ENCODE results near the gene ANO3.

The ANO3 gene

DNA sequence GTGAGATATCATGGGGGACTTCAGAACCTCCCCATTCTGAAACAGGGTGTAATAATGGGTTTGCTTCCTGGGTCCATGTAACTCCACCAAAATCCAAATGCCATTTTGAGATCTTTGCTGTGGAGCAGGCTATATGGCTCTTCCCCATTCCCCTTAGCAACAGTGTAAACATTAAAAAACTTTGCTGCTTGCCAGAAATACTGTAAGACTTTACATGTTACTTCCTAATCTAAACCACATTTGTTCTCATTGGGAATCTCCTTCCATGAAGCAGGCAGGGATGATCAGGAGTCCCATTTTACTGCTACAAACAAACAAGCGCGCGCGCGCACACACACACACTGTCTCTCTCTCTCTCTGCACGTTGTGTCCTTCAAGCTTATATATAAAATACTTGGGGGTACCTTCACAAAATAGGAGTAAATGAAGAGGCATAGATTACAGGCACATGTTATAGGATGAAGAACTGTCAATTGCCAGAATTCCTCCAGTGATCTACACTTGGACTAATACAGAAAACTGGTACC lies 86.5 kb downstream of the ANO3 start:
- no peak for DNase-seq
- no peak for TF ChIP-seq GATA1 (IDR thresholded peaks at IDR 0.05; ENCODE audit: low read depth, low read length)

DNA sequence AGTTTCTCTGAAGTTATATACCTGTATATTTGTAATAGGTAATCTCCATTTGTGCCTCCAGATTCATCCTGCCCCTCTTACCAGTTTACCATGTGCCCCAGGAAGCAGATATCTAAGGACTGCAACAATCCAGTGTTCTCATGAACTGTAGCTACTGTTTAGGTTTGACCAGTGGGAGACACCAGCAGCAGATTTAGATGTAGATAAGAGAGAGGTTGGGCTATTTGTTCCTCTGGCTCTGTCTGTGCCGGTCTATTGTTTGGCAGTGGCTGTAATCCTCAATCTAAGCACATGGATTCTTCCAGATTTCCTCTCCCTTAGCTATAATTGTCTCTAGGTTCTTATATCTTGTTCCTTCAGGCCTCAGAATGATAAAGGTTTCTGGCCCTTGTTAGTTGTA lies 88.4 kb downstream of the ANO3 start:
- TF ChIP-seq GATA1 (IDR thresholded peaks at IDR 0.05; ENCODE audit: low read depth, low read length): no peak
- no peak for TF ChIP-seq POLR2A (IDR thresholded peaks at IDR 0.05; ENCODE audit: low read length)
- DNase-seq: no peak

- no peak for DNase-seq
- TF ChIP-seq GATA1 (IDR thresholded peaks at IDR 0.05; ENCODE audit: low read depth, low read length) (no peak), POLR2A (IDR thresholded peaks at IDR 0.05; ENCODE audit: low read length) (no peak)
These were observed 92.3 kb downstream of the ANO3 start for GRCh38 chr11:26424255-26424654.

DNA sequence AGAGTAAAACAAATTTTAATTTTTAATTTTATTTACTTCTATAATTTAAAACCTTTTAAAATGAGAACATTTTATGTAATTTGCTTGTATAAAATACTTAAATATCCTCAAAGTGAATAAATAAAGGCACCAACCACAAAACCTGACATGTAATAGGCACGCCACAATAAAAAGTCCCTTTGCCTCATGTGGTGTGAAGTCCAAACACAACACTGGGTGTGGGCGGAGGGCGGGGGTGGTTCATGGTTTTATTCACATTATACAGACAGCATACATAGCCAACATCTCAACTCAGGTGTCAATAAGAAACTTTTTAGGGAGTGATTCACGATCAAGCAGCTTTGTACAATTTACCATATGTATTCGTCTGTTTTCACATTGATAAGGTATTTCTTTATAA lies 107.9 kb downstream of the ANO3 start:
- DNase-seq: no peak
- TF ChIP-seq POLR2A (IDR thresholded peaks at IDR 0.05; ENCODE audit: low read length) (no peak), GATA1 (IDR thresholded peaks at IDR 0.05; ENCODE audit: low read depth, low read length) (no peak)

- no peak for DNase-seq
- TF ChIP-seq GATA1 (IDR thresholded peaks at IDR 0.05; ENCODE audit: low read depth, low read length) (no peak), POLR2A (IDR thresholded peaks at IDR 0.05; ENCODE audit: low read length) (no peak)
These were observed 110.2 kb downstream of the ANO3 start for GRCh38 chr11:26442131-26442530.

DNA sequence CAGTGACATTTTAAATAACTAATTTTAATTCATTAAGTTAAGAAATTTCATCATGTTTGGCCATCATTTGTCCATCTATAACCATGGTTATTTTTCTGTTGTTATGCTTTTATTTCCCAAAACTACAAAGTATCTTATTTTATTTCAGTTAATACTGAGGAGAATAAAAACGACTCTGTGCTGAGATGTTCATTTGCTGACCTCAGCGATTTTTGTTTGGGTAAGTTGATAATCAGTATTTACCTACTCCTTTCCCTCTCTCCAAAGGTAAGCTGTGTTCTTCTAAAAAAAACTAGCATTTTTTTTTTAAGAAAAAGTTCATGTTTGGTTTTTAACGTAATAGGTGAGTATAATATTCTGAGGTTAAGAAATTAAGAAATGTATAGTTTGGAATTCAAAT lies 111.7 kb downstream of the ANO3 start:
- DNase-seq: no peak
- no peak for TF ChIP-seq GATA1 (IDR thresholded peaks at IDR 0.05; ENCODE audit: low read depth, low read length)
- TF ChIP-seq POLR2A (IDR thresholded peaks at IDR 0.05; ENCODE audit: low read length): no peak

GRCh38 chr11:26457636-26458035 lies 125.7 kb downstream of the ANO3 start:
- no peak for TF ChIP-seq POLR2A (IDR thresholded peaks at IDR 0.05; ENCODE audit: low read length)
- no peak for TF ChIP-seq GATA1 (IDR thresholded peaks at IDR 0.05; ENCODE audit: low read depth, low read length)
- no peak for DNase-seq

- no peak for DNase-seq
- TF ChIP-seq POLR2A (IDR thresholded peaks at IDR 0.05; ENCODE audit: low read length): no peak
These were observed 133.3 kb downstream of the ANO3 start for GRCh38 chr11:26465274-26465673.

GRCh38 chr11:26467506-26467905 lies 135.6 kb downstream of the ANO3 start:
- DNase-seq: no peak
- no peak for TF ChIP-seq POLR2A (IDR thresholded peaks at IDR 0.05; ENCODE audit: low read length)
- no peak for TF ChIP-seq GATA1 (IDR thresholded peaks at IDR 0.05; ENCODE audit: low read depth, low read length)

- no peak for DNase-seq
- no peak for TF ChIP-seq GATA1 (IDR thresholded peaks at IDR 0.05; ENCODE audit: low read depth, low read length)
- no peak for TF ChIP-seq POLR2A (IDR thresholded peaks at IDR 0.05; ENCODE audit: low read length)
These were observed 139.1 kb downstream of the ANO3 start for GRCh38 chr11:26470992-26471391.

DNA sequence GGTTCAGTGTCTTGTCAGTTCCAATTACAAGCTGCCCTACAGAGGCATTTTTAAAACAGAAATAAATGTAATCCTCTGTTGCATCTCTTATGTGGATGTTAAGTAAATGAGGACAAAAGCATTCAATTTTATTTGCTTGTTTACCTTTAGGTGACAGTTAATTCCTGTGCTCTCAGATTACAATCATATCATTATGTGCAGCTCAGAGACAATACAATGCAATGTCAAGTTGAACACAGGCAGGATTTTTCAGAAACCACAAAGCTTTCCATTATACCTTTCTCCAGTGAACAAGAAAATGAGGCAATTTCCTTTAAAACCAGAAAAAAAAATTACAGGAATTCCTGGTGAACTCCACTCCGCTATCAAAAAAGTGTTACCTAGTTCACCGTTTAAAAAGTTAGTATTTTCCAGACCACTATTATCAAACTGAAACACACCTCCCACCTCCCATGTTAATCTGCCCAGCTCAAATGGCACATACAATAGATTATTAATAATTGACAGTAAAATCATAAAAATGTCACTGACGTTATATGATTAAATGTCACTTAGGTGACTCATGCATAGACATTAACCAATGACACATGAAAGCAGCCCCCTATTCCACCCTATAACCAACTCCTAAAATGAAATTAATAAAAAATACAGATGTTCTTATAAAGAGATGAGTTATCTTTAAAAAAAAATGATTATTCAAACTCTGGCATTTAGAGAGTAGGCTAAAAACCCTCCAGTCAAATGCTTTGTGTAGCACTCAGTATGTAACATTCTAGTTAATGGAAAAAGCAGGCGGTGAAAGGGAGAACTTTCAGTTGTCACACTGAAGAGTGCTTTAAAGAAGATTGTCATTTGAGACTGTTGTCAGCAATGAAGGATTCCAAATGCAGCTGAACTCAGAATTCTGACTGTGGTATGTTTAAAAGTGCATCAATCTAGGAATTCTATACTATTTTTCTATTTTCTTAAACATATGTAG lies 141.6 kb downstream of the ANO3 start:
- DNase-seq: no peak
- TF ChIP-seq GATA1 (IDR thresholded peaks at IDR 0.05; ENCODE audit: low read depth, low read length) (no peak), POLR2A (IDR thresholded peaks at IDR 0.05; ENCODE audit: low read length) (no peak)

DNA sequence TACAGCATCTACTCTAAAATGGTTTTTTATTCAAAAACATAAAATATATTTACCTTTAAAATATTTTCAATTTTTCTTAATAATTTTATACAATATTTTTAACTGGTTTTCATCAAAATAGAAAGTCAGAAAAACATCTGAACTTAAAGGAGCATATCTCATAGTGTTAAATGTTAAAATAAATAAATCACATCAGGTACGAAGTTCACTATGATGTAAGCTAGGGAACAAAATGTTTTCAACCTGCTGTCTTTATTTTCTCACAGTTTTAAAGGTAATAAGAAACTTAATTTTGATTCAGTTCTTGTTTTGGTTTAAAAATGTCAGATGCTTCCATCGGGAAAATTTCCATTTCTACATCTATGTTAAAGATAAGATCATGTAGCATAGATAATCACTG lies 142.5 kb downstream of the ANO3 start:
- no peak for DNase-seq
- TF ChIP-seq POLR2A (IDR thresholded peaks at IDR 0.05; ENCODE audit: low read length) (no peak), GATA1 (IDR thresholded peaks at IDR 0.05; ENCODE audit: low read depth, low read length) (no peak)

GRCh38 chr11:26477396-26477795 lies 145.5 kb downstream of the ANO3 start:
- TF ChIP-seq POLR2A (IDR thresholded peaks at IDR 0.05; ENCODE audit: low read length): no peak
- no peak for TF ChIP-seq GATA1 (IDR thresholded peaks at IDR 0.05; ENCODE audit: low read depth, low read length)
- DNase-seq: no peak

DNA sequence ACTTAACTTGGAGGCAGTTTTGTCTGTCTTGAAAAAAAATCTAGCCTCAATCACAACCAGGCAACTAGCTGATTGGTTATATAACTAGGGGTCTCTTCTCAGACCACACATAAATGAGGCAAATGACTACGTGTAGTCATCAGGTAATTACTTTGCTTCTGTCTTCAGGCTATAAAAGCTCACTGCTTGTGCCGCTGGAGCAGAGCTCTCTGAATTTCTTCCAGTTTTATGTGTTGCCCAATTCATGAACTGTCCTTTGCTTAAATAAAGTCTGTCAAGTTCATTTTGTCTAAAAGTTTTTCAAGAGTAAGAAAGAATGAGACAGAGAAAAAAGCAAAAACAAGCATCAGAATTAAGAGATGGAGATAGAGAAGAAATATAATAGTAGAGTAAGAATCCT lies 146.8 kb downstream of the ANO3 start:
- no peak for TF ChIP-seq POLR2A (IDR thresholded peaks at IDR 0.05; ENCODE audit: low read length)
- no peak for TF ChIP-seq GATA1 (IDR thresholded peaks at IDR 0.05; ENCODE audit: low read depth, low read length)
- DNase-seq: no peak

GRCh38 chr11:26480041-26480440 lies 148.1 kb downstream of the ANO3 start:
- DNase-seq: no peak
- TF ChIP-seq POLR2A (IDR thresholded peaks at IDR 0.05; ENCODE audit: low read length): no peak
- TF ChIP-seq GATA1 (IDR thresholded peaks at IDR 0.05; ENCODE audit: low read depth, low read length): no peak
